GM18502 (cell line): ENCODE results near the gene CACNA1B.
"Not testable (repeated sequence)": the region's sequence is repeated elsewhere in the genome, so short reads cannot be mapped to it uniquely, and the experiment has no call there.

Experiments used
- ATAC-seq: cut with Tn5 transposase; IDR thresholded peaks from one replicate; pipeline ENCODE4 v1.9.1; 2021; ENCODE audit warnings: mild to moderate bottlenecking; ENCODE audit not compliant: unreplicated experiment, poor library complexity

CACNA1B gene

DNA sequence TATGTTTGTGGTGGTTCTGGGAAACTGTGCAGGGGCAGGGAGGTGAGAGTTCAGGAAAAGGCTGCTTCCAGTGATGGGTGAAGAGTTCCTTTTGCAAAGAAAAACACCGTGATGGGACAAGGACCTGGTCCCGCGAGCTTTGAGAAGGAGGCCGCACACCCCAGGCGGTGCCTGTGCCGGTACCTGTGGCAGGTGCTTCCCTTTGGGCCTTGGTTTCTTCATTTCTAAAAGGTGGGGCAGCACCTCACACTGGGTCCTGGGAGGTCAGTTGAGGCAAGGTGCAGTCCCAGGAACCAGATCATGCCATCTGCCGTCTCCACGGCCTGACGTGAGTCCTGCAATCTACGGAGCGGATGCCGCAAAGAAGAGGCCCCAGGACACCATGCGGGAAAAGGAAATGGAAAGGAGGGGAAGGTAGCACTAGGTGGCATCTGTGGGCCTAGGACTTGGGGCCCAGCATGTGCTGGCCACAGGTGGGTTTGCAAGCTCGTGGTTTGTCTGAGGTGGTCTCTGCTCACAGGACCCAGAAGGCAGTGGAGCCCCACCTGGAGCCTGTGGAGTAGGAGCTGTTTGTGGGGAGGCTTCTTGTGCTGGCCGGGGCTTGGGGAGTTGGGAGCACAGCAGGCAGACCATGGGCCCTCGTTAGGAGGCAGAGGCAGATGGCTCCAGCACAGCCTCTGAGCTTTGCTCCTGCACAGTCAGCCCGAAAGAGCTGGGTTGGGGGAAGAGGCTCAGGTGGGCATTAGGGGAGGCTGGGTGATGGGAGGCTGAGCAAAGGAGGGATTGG lies 131.6 kb downstream of the CACNA1B start:
- ATAC-seq: no peak

- ATAC-seq: no peak
These were observed 132.5 kb downstream of the CACNA1B start for GRCh38 chr9:138009803-138010690.

DNA sequence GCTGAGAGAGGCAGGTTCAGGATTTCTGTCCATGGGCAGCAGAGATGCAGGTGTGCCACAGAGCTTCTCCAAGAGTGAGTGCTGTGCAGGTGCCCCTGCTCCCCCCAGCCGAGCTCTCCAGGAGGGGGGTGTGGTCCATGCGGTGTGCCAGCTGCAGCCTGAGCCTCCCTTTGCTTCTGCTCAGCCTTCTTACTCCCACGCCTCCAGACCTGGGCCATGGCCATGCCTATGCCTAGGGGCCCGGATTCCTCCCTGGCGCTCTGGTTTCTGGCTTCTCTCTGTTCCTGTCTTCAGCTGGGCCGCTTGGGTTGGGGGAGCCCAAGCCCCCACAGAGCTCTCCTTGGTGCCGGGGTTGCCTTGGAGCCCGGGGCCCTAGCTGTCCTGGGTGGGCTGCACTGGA lies 133.3 kb downstream of the CACNA1B start:
- ATAC-seq: no peak

DNA sequence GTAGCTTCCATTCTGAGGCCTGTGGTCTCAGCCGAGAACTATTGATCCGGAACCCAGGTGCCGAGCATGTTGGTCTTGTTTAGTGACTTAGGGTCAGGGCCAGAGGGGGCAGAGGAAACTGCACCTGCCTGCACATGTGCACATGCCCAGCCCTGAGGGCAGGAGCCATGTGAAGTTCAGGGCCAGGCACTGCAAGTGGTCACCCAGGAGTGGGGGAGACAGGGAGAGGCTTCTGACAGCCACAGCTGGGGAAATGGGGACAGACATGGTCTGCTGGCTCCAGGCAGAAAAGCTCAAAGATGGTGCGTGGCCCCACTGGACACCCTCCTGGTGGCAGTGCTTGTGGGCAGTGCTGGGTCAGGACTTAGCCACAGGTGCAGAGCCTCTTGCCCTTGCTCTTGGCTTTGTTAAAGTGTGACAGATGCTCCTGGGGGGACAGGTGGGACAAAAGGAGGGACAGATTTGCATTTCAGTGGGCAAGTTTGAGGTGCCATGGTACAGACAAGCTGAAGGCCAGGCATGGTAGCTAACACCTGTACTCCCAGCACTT lies 134.4 kb downstream of the CACNA1B start:
- no peak for ATAC-seq

- no peak for ATAC-seq
These were observed 135.7 kb downstream of the CACNA1B start for GRCh38 chr9:138013273-138013672.

DNA sequence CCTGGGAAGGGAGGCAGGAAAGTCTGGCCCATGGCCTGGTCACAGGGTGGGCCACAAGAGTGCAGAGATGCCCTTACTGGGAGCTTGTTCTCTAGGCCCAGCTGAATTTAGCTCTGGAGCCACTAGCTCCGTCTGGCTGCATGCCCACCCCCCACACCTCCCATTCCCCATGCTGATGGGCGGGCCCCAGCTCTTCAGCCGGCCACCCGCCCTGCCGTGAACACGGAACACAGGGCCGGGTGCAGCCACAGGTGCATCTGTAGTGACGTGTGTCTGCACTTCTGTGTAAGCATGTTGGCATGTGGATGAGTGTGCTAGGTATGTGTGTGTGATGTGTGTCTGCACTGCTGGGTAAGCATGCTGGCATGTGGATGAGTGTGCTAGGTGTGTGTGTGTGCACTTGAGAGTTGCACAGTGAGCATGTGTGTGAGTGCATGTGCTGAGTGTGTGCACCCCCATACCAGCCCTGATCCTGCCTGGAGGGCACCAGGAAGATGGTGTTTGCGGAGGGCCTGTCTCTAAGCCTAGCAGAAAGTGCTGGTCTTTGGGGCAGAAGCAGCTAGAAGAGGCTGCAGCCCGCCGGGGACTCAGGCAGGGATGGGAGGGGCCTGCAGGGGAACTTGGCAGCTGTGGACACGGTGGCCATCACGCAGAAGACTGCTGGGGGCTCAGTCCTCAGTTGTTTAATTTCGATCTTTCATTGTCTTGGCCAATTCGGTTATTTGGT lies 136.4 kb downstream of the CACNA1B start:
- no peak for ATAC-seq

DNA sequence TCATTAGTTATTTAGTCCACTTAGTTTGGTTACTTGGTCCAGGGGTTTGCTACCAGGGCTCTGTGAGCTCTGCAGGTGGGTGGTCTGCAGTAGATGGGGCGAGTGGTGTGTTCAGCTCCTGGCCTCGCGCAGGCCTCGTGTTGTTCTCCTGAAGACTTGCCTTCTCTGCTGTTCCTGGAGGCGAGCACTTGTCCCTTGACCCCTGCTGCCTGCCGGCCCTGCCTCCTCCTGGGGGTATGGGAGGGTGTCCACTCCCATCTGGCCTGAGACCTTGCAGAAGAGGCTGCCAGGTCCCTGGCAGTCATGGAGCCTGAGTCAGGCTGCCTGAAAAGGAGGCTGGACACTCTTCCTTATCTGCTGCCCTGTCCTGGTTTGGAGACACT lies 137.0 kb downstream of the CACNA1B start:
- no peak for ATAC-seq

DNA sequence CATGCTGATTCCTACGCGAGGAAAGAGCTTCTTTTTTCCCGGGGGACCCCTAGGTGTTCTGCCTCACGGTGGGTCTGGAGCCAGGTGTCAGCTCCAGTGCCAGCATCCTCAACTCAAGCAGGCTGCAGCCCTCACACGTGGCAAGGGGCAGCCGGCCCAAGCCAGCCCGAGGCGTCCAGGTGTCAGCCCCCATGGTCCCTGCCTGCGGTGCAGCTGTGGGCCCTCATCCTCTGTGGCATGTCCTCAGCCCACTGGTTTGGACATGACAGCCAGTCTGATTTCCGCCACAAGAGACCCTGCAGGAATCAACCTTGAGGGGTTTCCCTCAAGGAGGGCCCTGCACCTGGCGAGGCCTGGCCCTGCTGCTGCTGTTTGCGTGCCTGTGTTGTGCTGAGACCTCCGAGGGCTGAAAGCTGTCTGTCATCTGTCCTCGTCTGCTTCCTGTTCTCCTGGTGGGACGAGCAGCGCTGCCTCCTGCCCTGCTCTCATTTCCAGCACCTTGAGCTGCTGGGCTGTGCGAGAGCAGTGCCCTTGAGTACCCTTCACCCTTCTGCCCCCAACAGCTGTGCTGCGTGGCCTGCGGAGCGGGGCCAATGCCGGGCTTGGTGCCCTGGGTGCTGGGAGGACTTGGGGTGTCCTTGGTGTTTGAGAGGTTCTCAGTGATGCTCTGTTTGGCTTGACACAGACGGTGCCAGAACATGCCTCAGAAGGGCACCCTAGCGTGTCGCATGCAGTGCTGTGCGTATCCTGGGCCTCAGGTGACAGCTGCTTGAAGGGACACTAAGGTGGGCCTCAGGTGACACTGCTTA lies 137.6 kb downstream of the CACNA1B start:
- no peak for ATAC-seq

- no peak for ATAC-seq
These were observed 139.0 kb downstream of the CACNA1B start for GRCh38 chr9:138016406-138017187.

DNA sequence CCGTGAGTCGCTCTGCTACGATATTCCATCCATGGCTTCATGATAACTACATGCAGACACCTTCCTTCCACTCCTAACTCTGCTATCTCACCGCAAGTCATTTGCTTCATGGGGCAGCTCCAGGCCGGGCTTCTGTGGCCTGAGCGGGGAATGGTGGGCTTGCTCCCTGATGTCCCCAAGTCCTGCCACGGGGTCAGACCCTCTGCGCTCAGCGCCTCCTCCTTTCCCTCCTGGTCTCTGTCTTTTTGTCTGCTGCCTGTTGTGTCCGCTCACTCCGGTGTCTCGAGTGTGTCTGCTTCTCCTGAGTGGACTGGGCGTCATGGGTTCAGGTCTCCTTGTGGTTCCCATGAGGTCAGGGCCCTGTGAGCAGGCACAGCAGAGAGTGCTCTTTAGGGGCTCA lies 139.6 kb downstream of the CACNA1B start:
- ATAC-seq: no peak

DNA sequence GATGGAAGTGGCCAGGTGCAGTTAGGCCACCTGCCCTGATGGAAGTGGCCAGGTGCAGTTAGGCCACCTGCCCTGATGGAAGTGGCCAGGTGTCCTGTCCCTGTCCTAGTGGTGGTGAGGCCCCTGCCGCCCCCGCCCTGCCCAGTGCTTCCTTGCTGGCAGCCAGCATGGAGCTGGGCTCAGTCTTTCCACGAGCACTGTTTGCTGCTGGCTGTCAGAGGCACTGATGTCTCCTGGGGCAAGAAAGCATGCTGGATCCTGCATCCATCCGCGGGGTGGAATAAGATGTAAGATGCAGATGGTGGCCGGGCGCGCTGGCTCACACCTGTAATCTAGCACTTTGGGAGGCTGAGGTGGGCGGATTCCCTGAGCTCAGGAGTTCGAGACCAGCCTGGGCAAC lies 141.9 kb downstream of the CACNA1B start:
- ATAC-seq: not testable (repeated sequence)

GRCh38 chr9:138020120-138020794 lies 142.7 kb downstream of the CACNA1B start:
- no peak for ATAC-seq

DNA sequence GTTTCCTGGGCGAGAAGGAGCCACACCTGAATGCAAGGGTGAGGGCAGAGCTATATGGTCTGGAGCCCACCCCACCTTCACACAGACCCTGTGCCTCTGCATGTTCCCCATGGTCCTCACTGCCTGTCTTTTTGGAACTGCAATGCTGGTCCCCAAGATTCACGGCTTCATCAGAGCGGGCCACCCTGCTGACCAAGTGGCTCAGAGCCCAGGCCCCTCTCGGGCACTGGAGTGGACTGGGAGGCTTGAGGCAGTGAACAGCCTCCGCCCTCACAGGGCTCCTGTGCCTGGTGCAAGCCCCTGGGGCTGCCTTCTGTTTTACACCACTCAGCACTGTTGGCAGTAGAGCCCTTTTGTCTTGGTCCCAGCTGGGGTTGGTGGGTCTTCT lies 143.2 kb downstream of the CACNA1B start:
- no peak for ATAC-seq

DNA sequence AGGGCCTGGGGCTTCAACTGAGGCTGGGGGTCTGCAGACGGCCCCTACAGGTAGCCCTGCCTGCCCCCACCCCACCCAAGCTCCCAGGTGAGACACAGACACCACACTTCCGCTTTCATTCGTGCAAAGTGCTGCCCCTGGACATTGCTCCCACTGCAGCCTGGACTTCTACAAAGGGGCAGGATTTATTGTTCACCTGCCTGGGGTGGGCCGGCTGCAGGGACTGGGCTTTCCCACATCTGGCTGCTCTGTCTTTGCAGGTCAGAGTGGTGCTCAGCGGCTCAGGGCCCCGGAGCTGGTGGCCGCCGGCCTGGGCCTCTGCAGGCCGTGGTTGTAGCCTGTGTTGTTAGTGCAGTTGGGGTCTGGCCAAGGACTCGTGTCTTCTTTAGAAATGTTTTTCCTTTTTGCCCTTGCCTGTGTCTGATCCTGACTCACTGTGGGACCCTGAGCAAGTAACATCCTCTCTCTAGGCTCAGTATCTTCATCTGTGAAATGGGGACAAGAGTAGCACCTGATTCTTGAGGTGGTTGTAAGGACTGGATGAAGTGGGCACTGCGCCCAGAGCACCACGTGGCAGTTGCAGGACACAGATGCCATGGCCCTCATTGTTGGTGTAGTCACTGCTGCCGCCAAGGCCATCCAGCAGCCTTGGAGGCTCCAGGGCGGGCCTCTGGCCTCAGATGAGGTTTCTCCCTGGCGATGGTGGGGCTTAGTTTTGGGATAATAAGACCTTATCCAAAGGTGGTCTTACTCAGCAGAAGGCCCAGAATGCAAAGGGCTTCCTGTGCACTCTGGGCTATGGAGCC lies 143.9 kb downstream of the CACNA1B start:
- ATAC-seq: no peak

GRCh38 chr9:138022121-138022741 lies 144.6 kb downstream of the CACNA1B start:
- no peak for ATAC-seq

DNA sequence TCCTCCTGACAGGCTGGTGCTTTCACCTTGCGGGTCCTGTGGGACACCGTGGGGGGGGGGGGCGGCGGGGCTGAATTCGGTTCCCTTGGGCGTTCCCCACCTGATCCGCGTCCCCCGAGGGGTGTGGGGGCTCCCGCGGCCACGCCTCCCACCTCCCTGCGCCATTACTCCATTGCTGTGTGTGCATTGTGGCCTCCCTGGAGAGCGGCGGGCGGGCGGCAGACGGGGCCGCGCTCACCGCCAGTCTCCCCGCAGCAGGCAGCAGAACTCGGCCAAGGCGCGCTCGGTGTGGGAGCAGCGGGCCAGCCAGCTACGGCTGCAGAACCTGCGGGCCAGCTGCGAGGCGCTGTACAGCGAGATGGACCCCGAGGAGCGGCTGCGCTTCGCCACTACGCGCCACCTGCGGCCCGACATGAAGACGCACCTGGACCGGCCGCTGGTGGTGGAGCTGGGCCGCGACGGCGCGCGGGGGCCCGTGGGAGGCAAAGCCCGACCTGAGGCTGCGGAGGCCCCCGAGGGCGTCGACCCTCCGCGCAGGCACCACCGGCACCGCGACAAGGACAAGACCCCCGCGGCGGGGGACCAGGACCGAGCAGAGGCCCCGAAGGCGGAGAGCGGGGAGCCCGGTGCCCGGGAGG lies 145.3 kb downstream of the CACNA1B start:
- ATAC-seq: no peak
